GM21723 (cell line): Measurements from ENCODE around the gene TRRAP.

ENCODE experiments used
- ATAC-seq: cut with Tn5 transposase; IDR thresholded peaks from one replicate; pipeline ENCODE4 v1.9.1; 2021; ENCODE audit warnings: mild to moderate bottlenecking, moderate library complexity; ENCODE audit not compliant: unreplicated experiment

The TRRAP gene

GRCh38 chr7:99002148-99002826 lies 124.0 kb downstream of the TRRAP start:
- no peak for ATAC-seq

- no peak for ATAC-seq
Observed at GRCh38 chr7:99002827-99003212, 124.5 kb downstream of the TRRAP start.

DNA sequence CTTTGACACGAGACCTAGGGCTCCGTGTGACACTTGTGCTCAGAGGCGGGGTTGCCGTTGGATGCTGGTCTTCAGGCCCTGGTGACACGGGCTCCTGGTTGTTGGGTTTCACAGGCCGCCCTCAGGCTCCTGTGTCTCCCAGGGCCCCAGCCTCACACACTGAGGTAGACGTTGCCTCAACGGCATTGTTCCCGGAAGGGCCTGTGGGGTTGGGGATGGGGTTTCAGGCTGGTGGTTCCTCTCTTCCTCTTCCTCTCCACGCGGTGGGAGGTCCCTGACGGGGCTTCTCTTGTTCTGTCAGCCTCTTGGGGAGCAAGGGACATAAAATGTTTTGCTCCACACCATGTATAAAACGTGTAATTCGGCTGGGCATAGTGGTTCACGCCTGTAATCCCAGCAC lies 125.1 kb downstream of the TRRAP start:
- no peak for ATAC-seq

- ATAC-seq: no peak
Observed at GRCh38 chr7:99004216-99004615, 125.9 kb downstream of the TRRAP start.

- no peak for ATAC-seq
Observed at GRCh38 chr7:99004781-99005500, 126.6 kb downstream of the TRRAP start.

GRCh38 chr7:99005776-99006175 lies 127.4 kb downstream of the TRRAP start:
- no peak for ATAC-seq

GRCh38 chr7:99006739-99007424 lies 128.6 kb downstream of the TRRAP start:
- ATAC-seq: no peak

DNA sequence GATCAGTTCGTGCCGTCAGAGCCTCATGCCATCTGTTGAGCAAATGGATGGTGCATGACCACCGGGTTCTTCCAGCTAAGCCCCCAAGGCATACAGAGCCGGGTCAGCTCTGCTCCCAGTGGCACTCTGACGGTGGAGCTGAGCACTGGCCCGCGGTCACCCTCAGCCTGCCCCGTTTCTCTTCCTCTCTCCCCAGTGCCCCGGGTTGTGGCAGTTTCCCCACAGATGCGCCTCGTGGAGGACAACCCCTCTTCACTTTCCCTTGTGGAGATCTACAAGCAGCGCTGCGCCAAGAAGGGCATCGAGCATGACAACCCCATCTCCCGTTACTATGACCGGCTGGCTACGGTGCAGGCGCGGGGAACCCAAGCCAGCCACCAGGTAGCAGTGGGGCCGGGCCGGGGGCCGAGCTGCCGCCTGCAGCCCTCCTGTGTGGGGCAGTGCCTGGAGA lies 129.9 kb downstream of the TRRAP start:
- no peak for ATAC-seq

DNA sequence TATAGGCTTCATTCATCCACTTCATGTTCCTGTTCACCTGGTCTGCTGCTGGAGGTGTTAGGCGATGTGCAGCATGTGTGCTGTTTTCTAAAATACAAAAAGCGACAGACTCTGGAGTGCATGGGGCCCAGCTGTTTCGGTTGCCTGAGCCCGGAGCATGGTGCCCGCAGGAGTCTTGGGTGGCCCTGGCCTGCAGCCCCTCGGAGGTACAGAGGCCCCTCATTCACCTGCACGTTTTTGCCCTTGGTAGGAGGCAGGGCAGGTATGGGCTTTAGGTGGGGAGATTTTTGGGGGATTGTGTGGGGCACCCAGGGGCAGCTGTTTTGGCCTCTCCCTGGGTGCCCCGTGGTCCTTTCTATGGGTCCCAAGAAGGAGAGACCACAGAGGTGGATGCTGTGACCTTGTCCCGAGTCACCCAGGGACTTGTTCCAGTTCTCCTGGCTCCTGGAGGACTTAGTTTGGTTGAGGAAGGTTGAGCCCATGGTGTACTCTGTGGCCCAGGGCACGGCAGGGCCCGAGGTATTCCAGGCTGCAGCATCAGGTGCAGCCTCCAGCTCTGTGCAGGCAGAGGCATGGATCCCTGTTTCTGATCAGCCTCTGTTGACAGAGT lies 130.7 kb downstream of the TRRAP start:
- ATAC-seq: no peak

GRCh38 chr7:99010281-99010680 lies 131.9 kb downstream of the TRRAP start:
- ATAC-seq: no peak

- ATAC-seq: no peak
Observed at GRCh38 chr7:99011341-99011705, 133.0 kb downstream of the TRRAP start.

GRCh38 chr7:99011706-99012404 lies 133.5 kb downstream of the TRRAP start:
- ATAC-seq: no peak

DNA sequence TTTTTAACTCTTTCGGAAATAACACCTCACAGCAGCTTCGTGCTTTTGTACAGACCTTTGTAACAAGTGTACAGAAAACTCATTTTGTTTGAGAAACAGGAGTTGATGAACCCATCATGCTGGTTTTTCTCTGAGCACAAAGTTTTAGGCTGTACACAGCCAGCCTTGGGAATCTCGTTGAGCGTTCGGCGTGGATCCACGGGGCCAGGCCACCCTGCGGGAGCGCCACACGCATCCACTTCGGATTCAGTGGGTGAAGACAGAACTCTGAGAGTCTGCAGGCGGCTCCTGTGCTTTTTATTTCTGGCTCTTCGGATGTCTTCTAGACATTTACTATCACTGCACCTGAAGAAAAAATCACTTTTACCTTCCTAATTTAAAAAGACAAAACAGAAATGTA lies 134.4 kb downstream of the TRRAP start:
- ATAC-seq: no peak

GRCh38 chr7:99013266-99014112 lies 135.2 kb downstream of the TRRAP start:
- ATAC-seq: no peak

GRCh38 chr7:99014113-99014985 lies 136.0 kb downstream of the TRRAP start:
- no peak for ATAC-seq

DNA sequence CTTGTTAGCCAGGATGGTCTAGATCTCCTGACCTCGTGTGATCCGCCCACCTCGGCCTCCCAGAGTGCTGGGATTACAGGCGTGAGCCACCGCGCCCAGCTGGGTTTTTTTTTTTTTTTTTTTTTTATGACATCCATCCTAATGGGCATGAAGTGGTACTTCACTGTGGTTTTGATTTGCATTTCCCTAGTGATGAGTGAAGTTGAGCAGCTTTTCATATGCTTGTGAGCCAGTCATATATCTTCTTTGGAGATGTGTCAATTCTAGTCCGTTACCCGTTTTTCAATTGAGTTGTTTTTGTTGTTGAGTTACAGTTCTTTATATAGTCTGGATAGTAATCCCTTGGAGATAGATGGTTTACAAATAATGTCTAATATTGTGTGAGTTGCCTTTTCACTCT lies 137.9 kb downstream of the TRRAP start:
- no peak for ATAC-seq

DNA sequence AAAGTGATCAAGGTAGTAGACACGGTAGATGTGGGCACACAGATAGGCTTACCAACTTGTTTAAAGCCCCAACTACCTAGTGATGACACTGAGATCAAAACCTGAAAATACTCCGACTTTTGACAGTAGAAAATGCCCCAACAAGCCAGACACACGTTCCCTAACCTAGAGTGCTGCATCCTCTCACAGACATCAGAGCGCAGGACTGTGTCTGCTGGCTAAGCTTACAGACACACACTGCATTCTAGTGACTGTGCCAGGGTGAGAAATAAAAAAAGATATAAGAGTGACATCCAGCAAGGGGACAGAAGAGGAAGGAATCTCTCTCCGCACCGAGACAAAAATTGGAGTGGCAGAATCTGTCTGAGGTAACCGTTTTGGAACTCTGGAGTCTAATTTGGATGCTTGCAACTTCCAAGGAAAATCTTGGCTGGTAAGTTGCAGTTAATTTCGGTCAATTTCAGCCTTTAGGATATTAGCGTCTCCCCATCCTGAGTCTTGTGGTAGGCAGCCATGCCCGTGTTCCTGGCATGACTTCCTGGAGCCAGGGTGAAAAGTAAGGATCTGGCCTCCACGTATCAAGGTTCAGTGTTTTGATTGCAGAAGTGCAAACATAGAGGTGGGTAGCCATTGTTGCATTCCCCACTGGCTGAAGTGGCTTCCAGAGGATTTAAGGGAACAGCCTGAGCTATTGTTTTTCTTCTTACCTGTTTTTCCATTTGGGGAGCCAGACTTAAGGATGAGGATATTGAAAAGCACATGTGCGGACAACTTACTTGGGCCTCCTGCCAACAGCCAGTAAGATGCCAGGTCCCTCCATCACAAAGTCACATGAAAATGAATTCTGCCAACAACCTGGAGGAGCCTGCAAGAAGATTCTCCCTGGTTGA lies 141.4 kb downstream of the TRRAP start:
- no peak for ATAC-seq

GRCh38 chr7:99020413-99020715 lies 142.0 kb downstream of the TRRAP start:
- no peak for ATAC-seq
